ENCODE results near the gene SLC2A9. TPM values are rescaled to one million over a fixed set of nuclear protein-coding genes. Genes with fewer than 3 reads are reported as not detected.
A peak's percentile ranks its signal among the peaks of the same experiment; 100 is the strongest.

Gene SLC2A9
- total RNA-seq, 1 experiment from 2014 or later: 1.2 TPM

- peak; percentile 68 for DNase-seq (ENCODE audit: low read depth)
Observed at GRCh38 chr4:10045481-10045880, 24.2 kb upstream of the SLC2A9 start.

- no peak for DNase-seq (ENCODE audit: low read depth)
Observed at GRCh38 chr4:10041036-10041435, 19.7 kb upstream of the SLC2A9 start.

DNA sequence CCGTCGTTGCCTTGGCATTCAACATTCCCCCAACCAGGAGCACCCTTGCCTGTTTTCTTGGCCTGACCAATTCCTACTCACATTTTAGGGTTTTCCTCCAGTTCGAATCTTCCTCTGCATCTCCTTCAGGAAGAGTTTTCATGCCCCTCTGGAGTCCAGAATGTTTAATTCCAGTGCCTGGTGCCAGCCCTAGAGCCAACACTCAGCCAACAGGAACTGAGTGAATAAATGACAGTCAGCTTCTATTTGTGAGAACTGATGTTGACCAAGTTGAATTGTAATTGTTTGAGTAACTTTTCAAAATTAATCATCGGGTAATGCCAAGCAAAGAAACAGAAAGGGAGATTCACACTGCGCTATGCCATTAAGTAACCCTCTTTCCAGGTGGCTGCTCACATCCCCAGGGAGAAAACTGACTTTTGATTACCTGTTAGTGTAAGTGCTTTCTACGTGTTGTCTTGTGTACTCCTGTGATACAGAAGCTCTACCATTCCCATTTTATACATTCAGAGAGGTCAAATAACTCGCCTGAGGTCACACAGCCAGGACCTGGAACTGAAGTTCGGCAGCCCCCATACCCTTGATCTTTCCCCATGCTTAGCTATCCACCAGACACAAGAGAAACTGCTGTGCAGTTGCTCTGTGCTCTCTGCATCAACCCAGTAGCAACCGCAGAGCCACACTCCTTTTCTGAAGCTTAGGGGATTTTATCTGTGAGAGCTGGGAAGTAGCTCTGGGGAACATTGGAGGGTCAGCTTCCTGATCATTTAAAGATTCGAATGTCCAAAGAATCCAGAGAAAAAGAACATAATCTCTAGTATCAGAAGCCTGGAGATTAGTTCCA, 19.0 kb upstream of the SLC2A9 start:
- no peak for DNase-seq (ENCODE audit: low read depth)

DNA sequence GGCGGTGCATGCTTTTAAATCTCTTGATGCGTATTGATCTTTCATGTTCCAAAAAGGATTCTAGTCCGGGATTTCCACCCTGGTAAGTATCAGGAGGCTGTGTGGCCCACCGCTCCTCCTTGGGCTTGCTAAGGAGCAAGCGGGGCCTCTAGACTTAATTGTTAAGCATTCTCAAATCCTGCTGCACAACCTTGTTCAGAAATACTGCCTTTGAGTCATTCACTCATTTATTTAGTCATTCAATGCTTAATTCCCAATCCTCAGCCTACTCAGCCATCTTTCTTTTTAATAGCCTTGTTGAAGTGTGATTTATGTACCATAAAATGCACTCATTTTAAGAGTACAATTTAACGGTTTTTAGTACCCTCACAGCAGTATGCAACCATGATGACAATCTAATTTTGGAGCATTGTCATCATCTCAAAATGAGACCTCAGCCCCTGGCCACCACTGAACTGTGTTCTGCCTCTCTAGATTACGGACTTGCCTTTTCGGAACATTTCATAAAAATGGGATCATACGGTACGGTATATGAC, 15.6 kb upstream of the SLC2A9 start:
- no peak for DNase-seq (ENCODE audit: low read depth)

DNA sequence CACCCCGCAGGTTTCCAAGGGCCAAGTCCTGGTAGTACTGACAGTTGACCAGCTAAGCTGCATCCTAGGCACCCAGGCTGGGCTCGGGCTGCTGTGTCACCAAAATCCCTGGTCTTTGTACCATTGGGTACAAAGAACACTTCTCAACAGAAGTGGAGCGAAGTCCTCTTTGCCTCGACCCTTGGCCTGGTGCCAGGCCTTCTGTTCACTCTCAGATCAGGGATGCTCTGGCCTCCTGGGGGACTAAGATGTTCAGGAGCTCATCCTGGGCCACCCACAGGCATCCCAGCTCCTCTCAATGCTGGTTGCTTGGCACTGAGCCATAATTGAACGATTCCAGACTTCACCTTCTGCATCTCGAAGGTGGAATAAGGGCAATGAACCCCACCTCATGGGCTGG, 13.8 kb upstream of the SLC2A9 start:
- DNase-seq (ENCODE audit: low read depth): no peak

DNA sequence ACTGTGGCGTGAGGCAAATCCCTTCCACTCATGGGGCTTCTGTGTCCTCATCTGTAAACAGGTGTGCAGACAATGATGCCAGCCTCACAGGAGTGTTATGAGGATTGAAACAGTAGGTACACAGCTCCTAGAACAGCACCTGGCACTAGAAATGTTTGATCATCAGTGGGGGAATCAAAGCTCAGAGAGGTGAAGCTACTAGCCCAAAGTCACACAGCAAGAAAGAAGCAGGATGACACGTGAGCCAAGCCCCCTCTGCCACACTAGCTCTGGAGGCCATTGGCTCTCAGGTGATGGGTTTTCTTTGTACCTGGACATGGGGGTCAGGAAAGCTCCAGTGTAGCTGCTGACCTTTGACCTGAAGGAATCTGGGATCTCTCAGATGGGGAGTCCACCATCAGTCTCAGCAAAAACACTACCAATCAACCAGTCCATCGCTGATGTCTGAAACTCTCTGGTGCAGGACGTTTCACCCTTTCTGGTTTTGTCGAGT, 13.4 kb upstream of the SLC2A9 start:
- DNase-seq (ENCODE audit: low read depth): no peak

GRCh38 chr4:10034136-10034535, 12.8 kb upstream of the SLC2A9 start:
- no peak for DNase-seq (ENCODE audit: low read depth)

DNA sequence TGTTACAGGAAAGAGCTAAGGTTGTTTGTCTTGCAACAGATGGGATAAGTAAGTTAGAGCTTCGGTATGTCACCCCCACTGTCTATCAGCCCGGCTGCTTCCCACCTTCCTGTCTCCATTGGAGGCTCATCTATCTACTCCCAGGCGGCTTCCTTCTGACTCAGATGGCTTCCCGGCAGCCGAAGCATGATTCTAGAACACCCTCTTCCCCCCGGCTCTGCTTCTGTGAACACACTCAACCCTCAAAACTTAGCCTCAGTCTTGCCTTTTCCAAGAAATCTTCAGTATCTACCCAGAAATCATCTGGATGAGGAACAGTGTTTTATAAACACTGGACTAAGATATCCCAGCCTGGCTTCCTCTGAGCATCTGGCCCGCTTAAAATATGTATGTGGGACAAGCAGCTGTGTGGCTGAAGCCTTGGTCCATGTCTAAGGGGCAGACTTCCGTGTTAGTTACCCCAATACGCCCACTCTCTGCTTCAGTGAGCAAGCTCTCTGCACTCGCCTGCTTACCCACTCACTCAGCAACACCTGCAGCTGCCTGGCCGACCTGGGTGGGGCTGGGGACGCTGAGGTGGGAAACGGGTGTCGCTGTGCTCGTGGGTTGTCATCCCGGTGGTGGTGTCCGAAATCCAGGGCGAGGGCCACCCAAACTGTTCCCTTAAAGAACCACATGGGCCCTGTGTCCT, 12.0 kb upstream of the SLC2A9 start:
- peak; percentile 59 for DNase-seq (ENCODE audit: low read depth)

DNA sequence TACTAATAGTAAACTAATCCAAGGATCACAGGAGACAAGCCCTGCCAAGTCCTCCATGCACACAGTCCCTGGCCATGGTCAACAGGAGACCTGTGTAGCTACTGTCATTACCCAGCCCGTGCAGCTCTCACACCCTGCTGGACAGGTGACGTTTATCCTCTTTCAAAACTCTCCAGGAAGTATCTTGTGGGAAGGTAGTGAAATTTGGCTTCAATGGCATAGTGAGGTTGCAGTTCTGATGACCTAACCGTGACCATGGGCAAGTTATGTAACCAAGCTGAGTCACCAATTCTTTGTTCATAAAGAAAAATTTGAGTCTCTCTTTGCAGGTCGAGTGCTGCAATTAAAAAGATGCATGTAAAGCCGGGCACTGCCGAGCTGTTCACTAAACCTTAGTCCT, 11.3 kb upstream of the SLC2A9 start:
- DNase-seq (ENCODE audit: low read depth): peak; percentile 58

DNA sequence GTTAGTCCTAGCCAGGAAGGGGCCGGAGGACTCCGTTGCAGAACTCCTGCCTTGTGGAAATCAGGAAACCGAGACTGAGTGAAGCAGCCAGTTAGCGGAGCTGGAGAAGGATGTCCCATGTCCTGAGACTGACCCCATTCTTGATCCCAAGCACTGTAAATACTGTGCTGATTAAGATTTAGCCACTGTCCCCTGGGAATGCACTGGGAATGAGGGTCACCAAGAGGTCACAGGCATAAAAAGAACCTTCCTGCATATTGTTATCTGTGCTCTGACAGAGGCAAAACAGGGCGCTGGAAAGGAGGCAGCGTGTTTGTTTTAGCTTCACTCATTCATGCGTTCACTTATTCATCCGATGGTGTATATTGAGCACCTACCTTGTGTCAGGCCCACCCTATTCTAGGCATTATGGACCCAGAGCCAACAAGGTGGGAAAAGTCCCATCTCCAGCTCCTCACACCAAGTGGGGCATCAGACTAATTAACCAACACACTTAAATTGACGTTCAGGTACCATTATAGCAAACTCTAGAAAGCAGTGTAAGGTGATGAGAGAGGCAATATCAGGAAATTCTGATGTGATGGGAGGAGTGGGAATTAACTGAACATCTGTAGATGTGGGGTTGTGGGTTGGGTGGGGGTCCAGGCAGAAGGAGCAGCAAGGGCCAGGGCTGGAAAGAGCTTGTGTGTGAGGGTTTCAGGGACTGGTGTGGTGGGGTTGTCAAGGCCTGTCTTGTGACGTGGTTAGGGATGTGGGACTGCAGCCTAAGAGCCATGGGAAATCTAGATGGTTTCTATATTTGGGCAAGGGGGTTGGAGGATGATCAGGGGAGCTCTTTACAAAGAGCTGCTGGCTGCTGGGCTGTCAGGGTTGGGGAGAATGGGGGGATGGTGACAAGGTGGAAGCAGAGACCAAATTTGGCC, 10.6 kb upstream of the SLC2A9 start:
- DNase-seq (ENCODE audit: low read depth): no peak

DNA sequence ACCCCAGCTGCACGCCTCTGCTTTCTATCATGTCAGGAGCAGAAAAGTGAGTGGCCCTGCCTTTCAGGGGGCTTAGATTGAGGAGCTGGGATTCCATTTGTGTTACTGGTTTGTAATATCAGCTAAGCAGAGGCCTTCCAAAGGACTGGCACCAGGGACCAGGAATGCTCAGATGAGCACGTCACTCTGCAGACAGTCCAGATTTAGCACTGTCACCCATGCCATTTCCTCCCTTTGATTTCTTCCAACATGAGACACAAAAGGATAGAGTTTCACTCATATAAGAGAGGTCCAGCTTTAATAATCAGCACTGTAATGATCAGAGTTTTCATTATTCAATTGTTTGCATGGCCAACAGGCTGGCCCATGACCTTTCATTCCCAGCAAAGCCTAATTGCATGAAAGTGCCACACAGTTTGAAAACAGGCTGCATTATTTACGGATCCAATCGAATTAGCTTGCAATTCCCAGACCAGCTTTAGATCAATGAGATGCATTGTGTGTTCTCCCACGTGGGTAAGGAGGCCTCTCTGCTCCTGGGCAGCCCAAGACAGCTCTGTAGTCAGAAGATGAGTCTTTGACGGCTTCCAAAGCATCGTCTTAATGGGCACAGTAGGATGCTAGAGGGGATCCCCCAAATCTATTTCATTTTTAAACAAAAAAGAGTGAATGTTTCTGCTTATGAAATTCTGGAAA, 9.8 kb upstream of the SLC2A9 start:
- no peak for DNase-seq (ENCODE audit: low read depth)

GRCh38 chr4:10029403-10029802, 8.1 kb upstream of the SLC2A9 start:
- no peak for DNase-seq (ENCODE audit: low read depth)

DNA sequence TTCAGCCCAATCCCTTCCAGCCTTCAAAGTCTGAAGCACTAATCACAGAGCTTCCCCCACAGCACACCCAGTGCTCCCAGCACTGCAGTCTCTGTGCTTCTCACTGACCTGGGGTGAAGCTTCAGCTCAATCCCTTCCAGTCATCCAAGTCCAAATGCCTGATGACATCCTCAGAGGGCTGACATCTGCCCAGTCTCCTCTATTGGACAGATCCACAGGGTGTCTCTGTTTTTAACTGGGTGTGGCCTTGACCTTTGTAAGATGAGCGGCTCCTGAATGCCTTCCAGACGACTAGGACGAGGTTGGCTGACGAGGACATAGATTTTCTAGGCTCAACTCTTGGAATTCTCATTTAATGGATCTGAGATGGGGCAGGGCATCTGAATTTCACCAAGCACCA, 7.6 kb upstream of the SLC2A9 start:
- no peak for DNase-seq (ENCODE audit: low read depth)

DNA sequence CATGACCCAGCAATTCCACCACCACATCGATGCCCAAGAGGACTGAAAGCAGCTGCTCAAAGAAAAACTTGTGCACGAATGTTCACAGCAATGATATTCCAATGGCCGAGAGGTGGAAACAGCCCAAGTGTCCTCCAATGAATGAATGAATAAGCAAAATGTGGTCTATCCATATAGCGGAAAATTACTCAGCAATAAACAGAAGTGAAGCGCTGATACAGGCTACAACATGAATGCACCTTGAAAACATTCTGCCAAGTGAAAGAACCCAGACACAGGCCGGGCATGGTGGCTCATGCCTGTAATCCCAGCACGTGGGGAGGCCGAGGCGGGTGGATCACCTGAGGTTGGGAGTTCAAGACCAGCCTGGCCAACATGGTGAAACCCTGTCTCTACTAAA, 5.2 kb upstream of the SLC2A9 start:
- no peak for DNase-seq (ENCODE audit: low read depth)

GRCh38 chr4:10025230-10025806, 4.0 kb upstream of the SLC2A9 start:
- DNase-seq (ENCODE audit: low read depth): no peak

GRCh38 chr4:10024303-10024702, 3.0 kb upstream of the SLC2A9 start:
- no peak for DNase-seq (ENCODE audit: low read depth)

DNA sequence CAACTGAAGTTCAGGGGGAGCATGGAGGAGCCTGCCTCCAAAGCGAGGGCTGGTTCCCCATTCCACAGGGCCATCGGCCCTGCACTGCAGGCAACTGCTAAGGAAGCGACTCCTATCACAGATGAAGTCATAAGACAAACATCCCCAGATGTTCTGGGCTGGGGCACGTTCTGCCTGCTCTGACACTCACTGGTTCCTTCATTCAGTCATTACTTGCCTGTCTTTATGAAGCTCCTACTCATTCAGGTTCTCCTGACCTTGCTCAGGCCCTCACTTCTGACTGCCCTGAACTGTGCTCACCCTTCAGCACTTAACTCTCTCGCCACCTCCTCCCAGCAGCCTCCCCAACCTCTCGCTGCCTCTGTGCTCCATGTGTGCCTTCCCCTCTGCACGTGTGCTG, 2.5 kb upstream of the SLC2A9 start:
- DNase-seq (ENCODE audit: low read depth): peak; percentile 45

GRCh38 chr4:10023050-10023419, 1.7 kb upstream of the SLC2A9 start:
- no peak for DNase-seq (ENCODE audit: low read depth)

DNA sequence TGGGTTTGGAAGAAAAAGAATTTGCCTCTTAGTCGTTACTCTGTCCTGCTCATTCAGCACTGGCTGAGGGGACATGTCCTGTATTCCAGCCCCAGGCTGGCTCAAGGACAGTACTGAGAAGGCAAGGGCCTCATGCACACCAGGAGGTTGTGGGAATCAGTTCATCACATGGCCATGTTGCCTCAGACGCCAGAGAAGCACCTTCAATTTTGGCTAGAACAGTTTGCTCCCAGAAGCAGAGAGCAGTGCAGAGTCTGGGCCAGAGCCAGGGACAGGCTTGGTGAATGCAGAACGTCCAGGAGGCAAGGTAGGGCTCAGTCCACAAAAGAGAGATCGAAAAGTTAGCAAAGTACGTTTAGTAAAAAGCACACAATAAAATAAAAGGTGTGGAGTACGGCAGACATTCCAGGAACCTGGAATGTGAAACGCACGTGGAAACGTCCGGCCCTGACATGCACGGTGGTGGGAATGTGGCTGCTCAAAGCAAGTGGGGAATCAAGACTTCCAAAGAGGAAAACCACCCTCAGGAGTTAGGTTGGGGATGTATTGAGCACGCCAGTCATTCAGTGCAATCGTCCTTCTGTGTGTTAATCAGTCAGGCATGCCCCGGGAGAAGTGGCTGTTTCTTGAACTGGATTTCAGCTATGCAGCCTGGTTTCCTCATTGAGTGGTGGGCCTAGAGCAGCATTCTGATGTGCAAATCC, 1.2 kb upstream of the SLC2A9 start:
- DNase-seq (ENCODE audit: low read depth): no peak

GRCh38 chr4:10021653-10022023, 341 bp upstream of the SLC2A9 start:
- DNase-seq (ENCODE audit: low read depth): no peak
